ENCODE data around the gene OTUD6A. TPM values are rescaled to one million over a fixed set of nuclear protein-coding genes. Genes with fewer than 3 reads are reported as not detected.

The OTUD6A gene
- total and polyA plus RNA-seq, 8 donors: not detected

GRCh38 chrX:70049925-70050324 is 12.3 kb upstream of the OTUD6A start, which contains the start of gene AWAT2:
Gene AWAT2 (minus strand): TSS chrX:70049938. CDS start chrX:70049932, 6 bp downstream.
- TF ChIP-seq EP300 (IDR thresholded peaks at IDR 0.05): no peak
- WGBS, 5 donors: 69 to 93% (median 86%) methylated on average over 3 to 4 of the region's 4 CpGs
- no peak for DNase-seq
- Histone ChIP-seq H3K27ac (no peak within 1 kb of the TSS), H3K4me3 (no peak within 1 kb of the TSS), H3K9me3 (peaks cover 0 to 7% (median 0%) of the 10 kb centered on the region in 4 donors), H3K27me3 (peaks cover 0 to 10% (median 0%) of the 10 kb centered on the region in 3 donors), H3K4me1 (no peaks in the 10 kb centered on the region), H3K36me3 (no peaks in the 10 kb centered on the region)
- intact Hi-C loops (cut with DNase I; ENCODE audit: low total_unique reads): no loop called here

- TF ChIP-seq CTCF (IDR thresholded peaks at IDR 0.05) (no peak), POLR2AphosphoS5 (IDR thresholded peaks at IDR 0.05) (no peak), POLR2A (IDR thresholded peaks at IDR 0.05) (no peak), EP300 (IDR thresholded peaks at IDR 0.05) (no peak)
- no peak overlapping the region for H3K27ac ChIP-seq
- no peak for DNase-seq
- H3K9me3 ChIP-seq: no peaks in the 10 kb centered on the region
- no peak overlapping the region for H3K4me3 ChIP-seq
- 73 to 90% (median 78%) methylated on average over 6 to 11 of the region's 11 CpGs for WGBS, 5 donors
- H3K4me1 ChIP-seq: no peaks in the 10 kb centered on the region
- peaks cover 0 to 13% (median 0%) of the 10 kb centered on the region in 3 donors for H3K27me3 ChIP-seq
- H3K36me3 ChIP-seq: no peaks in the 10 kb centered on the region
- intact Hi-C loops (cut with DNase I; ENCODE audit: low total_unique reads): no loop called here
Measured at GRCh38 chrX:70052895-70053615, 9.2 kb upstream of the OTUD6A start.

- Histone ChIP-seq H3K9me3 (no peaks in the 10 kb centered on the region), H3K4me3 (no peak overlapping the region), H3K27me3 (peaks cover 0 to 13% (median 0%) of the 10 kb centered on the region in 3 donors), H3K4me1 (no peaks in the 10 kb centered on the region), H3K27ac (no peak overlapping the region), H3K36me3 (no peaks in the 10 kb centered on the region)
- WGBS, 5 donors: 65 to 89% (median 87%) methylated on average over 4 to 5 of the region's 5 CpGs
- intact Hi-C loops (cut with DNase I; ENCODE audit: low total_unique reads): no loop called here
- no peak for DNase-seq
- TF ChIP-seq POLR2AphosphoS5 (IDR thresholded peaks at IDR 0.05) (no peak), EP300 (IDR thresholded peaks at IDR 0.05) (no peak), POLR2A (IDR thresholded peaks at IDR 0.05) (no peak), CTCF (IDR thresholded peaks at IDR 0.05) (no peak)
Measured at GRCh38 chrX:70054391-70054790, 7.9 kb upstream of the OTUD6A start.

- Histone ChIP-seq H3K9me3 (no peaks in the 10 kb centered on the region), H3K36me3 (no peaks in the 10 kb centered on the region), H3K27me3 (peaks cover 0 to 20% (median 0%) of the 10 kb centered on the region in 3 donors), H3K4me1 (no peaks in the 10 kb centered on the region), H3K27ac (no peak overlapping the region), H3K4me3 (no peak overlapping the region)
- intact Hi-C loops (cut with DNase I; ENCODE audit: low total_unique reads): no loop called here
- 87 to 95% (median 91%) methylated on average over 49 to 52 of the region's 52 CpGs; no CpG with 5 or more reads in 1 of the 5 donors for WGBS, 5 donors
- no peak for TF ChIP-seq POLR2AphosphoS5 (IDR thresholded peaks at IDR 0.05)
- no peak for TF ChIP-seq EP300 (IDR thresholded peaks at IDR 0.05)
- TF ChIP-seq CTCF (IDR thresholded peaks at IDR 0.05): no peak
- TF ChIP-seq POLR2A (IDR thresholded peaks at IDR 0.05): no peak
- DNase-seq: no peak
Measured at GRCh38 chrX:70062961-70063550, 799 bp downstream of the OTUD6A start.

Measured in stomach (tissue), 9 donors.